Stimulated activated CD4-positive, alpha-beta T cell treated with anti-CD3 and anti-CD28 coated beads, TNF-alpha, amount 100 ng/mL, for 1 hour (primary cell): Measurements from ENCODE around the gene CST6.

Experiments
- DNase-seq, 3 donors: peaks; one replicate each; pipeline ENCODE4 v3.0.0-alpha.2; 2020; ENCODE audit warnings: low read depth in 3 of 3, low spot score in 1 of 3

Gene CST6, protein sequence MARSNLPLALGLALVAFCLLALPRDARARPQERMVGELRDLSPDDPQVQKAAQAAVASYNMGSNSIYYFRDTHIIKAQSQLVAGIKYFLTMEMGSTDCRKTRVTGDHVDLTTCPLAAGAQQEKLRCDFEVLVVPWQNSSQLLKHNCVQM

DNA sequence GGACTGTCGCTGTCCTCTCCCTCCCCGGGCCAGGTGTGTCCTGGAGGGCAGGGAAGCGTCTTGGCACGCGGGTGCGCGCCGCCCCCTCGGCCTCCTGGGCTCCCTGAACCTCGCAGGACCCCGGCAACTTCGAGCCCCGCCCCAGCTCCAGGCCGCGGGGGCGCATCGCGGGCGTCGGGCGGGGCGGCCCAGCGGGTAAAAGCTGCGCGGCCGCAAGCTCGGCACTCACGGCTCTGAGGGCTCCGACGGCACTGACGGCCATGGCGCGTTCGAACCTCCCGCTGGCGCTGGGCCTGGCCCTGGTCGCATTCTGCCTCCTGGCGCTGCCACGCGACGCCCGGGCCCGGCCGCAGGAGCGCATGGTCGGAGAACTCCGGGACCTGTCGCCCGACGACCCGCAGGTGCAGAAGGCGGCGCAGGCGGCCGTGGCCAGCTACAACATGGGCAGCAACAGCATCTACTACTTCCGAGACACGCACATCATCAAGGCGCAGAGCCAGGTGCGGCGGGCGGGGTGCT is at the start of gene CST6:
Gene CST6 (plus strand): TSS at position 224 of the 519 bp plus-strand sequence. CDS start 37 bp downstream, at position 261.
- DNase-seq = no peak

DNA sequence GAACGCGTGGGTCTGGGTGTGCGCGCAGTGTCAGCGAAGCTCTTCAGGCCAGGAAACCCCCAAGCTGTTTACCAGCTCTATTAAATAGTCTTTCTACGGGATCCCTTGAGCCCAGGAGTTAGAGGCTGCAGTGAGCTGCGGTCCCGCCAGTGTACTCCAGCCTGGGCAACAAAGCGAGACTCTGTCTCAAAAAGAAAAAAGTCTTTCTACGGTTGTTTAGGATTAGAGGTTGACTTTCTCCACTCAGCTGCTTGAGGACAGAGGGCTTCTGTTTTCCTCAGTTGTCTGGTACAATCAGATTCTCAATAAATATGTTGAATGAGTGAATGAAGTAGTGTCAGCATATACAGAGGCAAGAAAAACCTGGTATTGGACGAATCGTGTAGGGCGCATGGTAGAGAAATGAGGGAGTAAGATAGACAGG is 49.7 kb upstream of the CST6 start:
- DNase-seq = no peak

DNA sequence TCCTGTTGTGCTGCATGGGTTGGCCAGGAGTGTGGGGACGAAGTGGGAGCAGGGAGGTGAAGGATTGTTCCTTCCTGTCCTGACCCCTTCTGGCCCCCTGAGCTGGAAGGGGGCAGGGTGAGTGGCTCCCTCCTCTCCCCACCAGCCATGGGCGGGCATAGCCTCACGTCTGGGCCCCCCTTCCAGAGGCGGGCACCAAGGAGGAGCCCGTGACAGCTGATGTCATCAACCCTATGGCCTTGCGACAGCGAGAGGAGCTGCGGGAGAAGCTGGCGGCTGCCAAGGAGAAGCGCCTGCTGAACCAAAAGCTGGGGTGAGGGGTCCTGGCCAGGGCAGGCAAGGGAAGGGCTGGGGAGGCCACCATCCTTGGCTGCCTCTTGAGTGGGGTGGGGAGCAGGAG is 46.9 kb upstream of the CST6 start:
- DNase-seq = no peak

DNA sequence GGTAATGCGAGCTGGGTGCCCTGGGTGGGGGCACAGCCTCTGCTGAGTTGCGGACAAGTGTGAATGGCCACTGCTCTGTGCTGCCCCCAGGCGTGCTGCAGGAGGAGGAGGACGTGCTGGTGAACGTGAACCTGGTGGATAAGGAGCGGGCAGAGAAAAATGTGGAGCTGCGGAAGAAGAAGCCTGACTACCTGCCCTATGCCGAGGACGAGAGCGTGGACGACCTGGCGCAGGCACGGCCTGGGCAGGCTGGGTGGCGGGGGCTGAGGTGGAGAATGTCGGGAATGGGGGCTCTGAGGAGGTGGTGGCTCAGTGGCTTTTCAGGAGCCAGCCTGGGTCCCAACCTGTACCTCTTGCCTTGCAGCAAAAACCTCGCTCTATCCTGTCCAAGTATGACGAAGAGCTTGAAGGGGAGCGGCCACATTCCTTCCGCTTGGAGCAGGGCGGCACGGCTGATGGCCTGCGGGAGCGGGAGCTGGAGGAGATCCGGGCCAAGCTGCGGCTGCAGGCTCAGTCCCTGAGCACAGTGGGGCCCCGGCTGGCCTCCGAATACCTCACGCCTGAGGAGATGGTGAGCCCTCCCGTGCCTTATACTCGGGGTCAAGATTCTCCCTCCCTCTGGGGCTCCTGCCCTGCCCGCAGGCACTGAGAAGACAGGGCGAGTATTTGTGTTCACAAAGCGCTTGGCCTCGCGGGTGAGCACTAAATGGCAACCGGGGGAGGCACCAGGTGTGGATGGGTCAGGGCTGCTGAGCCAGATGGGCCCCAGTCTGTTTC is 45.6 kb upstream of the CST6 start:
- DNase-seq = no peak

DNA sequence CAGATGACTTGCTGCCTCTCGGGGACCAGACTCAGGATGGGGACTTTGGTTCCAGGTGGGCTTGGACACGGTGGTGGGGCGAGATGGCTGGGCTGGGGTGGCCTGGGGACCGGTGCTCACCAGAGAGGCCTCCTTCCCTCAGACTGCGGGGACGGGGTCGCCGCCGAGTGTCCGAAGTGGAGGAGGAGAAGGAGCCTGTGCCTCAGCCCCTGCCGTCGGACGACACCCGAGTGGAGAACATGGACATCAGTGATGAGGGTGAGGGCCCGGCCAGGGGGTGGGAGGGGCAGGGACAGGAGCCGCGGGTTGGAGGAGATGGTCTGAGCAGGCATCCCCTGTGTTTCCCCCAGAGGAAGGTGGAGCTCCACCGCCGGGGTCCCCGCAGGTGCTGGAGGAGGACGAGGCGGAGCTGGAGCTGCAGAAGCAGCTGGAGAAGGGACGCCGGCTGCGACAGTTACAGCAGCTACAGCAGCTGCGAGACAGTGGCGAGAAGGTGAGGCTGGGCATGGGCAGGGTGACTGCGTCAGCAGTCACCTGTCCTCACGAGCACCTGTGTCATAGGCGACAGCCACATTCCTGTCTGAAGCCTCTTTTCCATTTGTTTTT is 44.4 kb upstream of the CST6 start:
- no peak for DNase-seq

DNA sequence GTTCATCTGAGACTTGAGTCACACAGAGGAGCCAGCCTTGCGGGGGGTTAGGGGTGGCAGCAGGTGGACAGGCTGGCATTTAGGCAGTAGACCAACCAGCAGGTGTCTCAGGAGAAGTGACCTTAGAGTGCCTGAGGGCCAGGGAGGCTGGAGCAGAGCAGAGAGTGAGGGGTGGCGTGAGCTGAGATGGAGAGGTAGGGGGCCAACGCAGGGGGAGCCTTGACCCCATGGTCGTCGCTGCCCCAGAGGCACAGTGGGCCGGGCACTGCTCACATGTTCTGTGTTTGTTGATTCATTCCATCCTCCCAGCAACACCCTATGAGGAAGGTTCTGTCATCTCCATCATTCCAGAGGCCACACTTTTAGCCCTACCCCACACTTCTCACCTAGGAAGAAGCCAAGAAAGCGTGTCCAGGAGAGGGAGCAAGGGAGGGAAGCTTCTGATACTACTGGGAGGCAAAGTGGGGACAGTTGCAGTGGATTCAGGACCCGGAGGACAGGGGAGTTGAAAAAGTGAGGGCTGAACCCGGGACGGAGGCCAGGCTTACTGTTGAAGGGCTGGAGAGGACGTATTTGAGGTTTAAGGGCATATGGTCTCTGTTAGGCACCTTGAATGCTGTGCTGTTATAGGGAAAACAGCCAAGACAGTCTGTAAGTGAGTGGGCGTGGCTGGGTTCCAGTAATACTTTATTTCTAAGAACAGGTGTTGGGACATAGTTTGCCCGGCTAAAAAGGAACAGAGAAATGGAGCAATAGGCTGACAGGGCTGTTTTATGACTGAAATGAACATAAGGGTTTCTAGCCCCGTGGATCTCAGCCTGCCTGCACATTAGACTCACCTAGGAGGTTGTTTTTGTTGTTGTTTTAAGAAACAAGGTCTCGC is 43.0 kb upstream of the CST6 start:
- DNase-seq = no peak

DNA sequence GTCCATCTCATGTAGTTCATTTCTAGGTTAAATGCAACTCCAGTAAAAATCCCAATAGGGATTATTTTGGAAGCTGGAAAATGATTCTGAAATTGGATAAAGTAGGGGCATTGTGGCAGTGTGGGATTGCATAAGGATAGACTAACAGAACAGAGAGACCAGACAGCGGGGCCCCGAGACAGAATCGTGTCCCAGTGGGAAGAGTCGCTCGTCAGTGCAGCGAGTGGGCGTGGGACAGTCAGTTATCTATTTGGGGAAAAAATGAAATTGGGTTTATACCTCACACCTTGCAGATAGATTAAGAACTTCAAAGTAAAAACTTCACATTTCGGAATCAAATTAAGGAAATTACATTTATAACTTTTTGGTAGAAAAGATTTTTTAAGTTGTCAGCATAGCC is 39.7 kb upstream of the CST6 start:
- DNase-seq = no peak

DNA sequence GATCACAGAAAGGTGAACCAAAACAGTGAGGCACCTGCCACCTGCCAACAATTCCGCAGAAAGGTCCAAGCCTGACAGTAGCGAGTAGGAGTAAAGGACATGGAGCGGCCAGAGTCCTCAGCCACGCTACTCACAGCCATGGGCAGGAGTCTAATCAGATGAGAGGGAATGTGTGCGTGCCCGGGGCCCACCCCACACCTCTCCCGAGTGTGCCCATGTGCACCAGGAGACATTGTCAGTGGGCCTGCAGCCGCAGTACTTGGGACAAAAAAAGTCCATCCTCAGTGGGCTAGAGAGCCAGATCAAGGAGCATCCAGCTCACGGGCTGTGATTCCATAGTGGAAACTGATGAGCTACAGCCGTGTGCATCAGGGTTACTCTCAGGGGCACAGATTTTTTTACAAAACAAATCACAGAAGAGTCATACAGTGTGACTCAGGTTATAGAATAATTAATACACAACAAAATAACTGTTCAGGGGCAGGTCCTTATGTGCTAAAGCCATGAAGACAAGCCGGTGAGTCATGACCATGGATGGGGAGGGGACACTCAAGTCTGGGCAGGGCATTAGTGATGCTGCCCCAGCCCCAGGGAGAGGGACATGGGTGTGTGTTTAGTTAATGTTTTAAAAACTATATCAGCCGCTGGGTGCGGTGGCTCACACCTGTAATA is 38.2 kb upstream of the CST6 start:
- no peak for DNase-seq

DNA sequence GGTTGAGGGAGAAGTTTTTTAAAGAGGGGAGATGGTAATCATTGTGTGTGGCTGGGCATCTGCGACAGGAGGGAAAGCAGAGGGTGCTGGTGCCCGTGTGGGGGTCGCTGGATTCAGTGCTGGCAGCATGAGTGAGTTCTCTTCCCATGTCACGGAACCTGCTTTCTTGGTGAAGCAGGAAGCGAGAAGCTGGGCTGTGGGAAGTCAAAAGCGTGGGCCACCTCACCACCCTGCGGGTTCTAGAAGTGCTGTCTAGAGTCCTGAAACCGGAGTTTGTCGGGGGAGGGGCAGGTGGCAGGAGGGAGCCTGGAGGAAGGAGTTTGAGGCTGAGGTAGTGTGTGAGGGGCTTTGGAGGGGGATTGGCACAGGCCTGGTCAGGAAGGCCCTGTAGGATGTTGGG is 36.0 kb upstream of the CST6 start:
- no peak for DNase-seq

DNA sequence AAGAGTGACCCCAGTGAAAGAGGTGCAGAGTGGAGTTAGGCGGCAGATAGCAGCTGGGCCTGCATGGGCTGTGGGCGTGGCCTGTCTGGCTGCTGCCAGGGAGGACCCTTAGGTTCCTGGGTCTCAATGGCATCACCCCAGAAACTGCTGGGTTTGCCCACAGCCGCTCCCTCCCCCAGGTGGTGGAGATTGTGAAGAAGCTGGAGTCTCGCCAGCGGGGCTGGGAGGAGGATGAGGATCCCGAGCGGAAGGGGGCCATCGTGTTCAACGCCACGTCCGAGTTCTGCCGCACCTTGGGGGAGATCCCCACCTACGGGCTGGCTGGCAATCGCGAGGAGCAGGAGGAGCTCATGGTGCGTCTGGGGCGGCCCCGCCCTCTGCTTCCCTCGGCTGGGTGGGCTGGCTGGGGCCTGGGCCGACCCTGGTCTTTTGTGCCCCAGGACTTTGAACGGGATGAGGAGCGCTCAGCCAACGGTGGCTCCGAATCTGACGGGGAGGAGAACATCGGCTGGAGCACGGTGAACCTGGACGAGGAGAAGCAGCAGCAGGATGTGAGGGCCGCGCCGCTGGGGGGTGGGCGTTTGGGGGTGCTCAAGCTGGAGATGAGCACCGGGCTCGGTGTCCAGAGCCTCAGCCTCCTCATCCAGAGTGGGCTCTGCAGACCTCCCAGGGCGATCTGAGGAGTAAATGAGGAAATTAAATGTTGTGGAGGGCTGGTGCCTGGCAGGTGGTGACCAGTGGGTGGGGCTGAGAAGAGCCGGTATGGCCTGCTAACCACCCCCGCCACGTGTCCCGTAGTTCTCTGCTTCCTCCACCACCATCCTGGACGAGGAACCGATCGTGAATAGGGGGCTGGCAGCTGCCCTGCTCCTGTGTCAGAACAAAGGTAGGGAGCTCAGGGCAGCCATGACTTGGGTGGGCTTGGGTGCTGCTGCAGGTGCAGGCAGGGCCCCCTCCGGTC is 35.3 kb upstream of the CST6 start:
- DNase-seq = no peak

DNA sequence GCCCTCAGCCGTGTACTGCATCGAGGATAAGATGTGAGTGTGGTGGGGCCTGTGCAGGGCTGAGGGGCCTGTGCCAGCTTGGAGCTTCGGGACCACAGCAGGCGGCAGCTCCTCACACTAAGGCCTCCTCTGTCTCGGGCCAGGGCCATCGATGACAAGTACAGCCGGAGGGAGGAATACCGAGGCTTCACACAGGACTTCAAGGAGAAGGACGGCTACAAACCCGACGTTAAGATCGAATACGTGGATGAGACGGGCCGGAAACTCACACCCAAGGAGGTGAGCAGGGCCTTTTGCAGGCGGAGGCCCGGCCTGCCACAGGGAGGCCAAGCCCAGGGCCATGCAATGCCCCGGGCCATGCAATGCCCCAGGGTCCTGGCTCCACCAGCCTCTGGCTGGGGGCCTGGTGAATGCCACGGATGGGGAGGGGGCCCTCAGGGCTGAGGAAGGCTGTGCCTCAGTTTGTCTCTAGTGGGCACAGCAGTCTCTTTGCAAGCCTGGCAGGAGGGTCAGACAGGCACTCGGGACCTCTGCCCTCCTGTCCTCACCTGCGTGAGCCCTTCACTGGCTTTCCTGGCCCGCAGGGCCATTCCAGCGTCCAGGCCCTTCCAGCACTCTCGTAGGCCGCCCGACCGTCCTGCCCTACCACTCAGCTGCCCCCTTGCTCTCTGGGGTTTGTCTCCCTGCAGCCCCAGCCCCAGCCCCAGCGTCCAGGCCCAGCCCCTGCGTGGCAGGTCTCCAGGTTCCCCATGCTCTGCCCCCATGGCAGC is 34.0 kb upstream of the CST6 start:
- no peak for DNase-seq

DNA sequence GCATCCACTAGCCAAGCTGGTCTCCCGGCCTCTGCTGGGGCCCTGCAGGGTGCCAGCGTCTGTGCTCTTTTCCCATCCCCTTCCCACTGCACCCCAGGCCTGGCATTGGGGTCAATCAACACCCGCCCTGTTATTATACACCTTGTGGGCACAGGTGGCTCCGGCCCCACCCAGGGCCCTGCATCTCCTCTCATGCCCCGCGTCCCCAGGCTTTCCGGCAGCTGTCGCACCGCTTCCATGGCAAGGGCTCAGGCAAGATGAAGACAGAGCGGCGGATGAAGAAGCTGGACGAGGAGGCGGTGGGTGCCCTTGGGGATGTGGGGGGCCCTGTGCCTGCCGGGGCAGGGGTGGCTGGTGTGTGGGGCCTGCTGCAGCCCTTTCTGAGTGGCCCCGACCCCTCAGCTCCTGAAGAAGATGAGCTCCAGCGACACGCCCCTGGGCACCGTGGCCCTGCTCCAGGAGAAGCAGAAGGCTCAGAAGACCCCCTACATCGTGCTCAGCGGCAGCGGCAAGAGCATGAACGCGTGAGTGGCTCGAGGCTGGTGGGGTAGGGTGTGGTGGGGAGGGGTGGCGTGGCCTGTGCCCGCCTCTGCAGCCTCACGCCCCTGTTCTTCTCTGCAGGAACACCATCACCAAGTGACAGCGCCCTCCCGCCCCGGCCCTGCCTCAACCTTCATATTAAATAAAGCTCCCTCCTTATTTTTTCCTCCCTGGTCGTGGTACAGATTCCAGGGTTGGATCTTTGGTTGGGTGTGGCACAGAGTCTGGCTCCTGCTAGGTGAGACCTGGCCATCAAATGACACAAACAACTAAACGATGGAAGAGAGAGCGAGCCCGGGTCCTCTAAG is 33.2 kb upstream of the CST6 start:
- no peak for DNase-seq

DNA sequence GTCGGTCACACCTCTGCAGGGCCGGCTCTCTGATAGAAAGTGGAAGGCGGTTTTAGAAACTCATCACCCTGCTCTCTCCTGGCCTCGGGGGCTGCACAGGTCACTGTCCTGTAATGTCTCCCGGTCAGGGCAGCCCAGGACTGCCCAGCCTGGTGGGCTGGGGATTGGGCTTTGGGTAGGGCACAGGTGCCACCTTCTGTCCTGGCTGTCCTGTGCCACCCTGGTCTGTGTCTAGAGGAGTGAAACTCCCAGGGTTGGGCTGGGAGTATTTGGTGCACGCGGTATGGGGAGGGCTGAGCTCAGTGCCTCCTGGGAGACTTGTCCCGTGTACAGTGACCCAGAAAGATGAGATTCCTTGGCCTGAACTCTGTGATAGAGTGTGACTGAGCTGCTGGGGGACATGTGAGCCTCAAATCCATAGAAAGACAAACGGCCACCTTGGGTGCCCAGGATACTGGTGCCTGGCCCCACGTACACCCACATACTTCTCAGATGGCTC is 32.5 kb upstream of the CST6 start:
- no peak for DNase-seq

DNA sequence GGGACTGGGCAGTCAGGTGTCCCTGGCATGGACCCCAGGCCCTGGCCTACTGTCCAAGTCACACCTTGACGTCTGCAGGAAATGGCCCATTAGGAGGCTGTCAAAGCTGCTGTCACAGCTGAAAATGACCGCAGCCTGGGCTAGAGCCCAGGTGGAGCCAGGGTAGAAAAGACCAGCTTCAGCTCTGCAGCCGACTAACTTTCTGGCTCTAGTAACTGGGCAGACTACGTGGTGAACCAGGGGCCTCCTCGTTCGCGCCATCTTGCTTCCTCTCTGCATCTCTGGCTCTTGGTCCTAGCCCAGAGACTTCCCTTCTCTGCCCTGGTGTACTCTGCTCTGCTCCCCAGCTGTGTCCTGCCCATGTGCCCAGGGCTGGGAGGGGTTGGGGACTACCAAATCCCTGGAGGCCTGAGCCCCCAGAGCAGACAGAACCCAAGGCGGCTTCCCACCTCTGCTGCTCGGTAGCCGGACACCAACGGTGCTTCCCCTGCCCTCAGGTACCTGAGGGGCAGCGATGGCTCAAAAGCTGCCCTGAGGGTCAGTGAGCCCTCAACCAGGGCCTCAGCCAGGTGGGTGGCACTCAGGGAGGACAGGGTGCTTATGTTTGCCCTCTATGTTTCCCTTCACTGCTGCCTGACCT is 30.6 kb upstream of the CST6 start:
- DNase-seq = no peak

DNA sequence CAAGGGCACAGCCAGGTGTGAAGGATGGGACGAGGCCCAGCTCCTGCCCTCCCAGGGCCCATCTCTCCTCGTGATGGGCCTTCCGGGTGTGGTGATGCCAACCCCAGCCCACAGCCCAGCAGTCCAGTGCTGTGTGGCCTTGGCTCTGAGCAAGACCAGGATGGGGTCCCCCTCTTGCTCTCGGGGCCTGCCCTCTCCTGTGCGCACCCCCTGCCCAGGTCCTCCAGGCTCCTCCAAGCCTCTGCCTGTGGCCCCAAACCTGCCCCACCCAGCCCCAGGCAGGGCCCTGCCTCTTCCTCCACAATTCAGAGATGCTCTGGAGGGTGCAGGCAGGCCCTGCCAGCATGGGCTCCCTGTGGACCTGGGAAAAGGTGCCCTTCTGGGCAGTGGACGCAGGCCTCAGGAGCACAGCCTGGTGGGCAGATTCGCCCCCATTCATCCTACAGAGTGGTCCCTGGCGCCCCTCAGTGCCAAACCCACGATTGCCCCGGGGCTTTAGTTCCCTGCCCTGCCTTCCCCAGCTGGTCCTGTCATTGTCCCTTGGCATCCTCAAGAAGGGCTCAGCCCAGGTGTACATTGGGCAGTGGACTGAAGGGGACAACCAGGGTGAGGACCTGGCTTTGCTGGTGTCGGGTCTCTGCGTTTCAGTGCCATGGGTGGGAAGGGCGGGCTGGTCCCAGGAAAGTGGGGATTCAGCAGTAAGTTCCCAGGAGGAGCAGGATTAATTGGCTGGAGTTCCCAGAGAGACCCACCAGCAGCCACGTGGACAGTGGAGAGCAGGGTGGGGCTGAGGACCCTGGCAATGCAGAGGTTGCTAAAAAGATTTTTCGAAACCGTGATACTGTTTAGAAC is 29.6 kb upstream of the CST6 start:
- no peak for DNase-seq

DNA sequence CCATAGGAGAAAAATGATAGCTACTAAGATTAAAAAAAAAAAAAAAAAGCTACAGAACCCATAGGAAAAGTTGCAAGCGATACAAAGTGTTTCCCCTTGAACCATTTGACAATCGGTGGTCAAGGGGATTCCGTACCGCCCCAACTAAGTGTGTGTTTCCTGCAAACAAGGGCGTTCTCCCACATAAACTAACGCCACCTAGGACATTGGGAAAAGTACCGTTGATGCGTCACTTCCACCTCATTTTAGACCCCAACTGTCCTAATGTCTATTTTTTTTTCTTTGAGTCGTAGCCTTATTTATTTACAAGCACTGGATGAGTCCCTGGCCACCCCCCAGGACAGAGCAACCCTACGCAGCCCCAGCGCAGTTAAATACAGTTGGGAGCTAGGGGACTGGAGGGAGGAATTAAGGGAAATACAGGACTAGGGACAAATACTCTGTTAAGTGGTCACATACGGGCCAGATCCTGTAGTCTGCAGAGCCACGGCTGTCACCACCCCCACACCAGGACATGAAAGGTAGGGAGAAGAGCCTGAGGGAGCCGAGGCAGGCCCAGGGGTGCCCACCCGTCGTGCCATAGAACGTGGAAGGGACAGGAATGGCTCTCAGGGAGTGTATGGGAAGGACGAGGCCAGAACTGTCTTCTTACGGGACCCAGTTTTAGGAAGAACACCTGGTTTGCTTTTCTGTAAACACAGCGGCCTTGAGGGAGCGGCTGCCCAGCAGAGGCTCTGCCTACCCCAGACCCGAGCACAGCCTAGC is 28.8 kb upstream of the CST6 start:
- no peak for DNase-seq
